ENCODE data around the gene GPR33.

- TF ChIP-seq CTCF (conservative IDR thresholded peaks at IDR 0.05; ENCODE audit: low read length), result no peak
- TF ChIP-seq EZH2phosphoT487 (IDR thresholded peaks at IDR 0.05; ENCODE audit: borderline replicate concordance), result no peak
Measured at GRCh38 chr14:31530136-31530535, 42.3 kb upstream of the GPR33 start.

All from Loucy (cell line).